Endothelial cell of umbilical vein (primary cell): ENCODE measurements around the gene B4GALNT3. TPM values are rescaled to one million over a fixed set of nuclear protein-coding genes. Genes with fewer than 3 reads are reported as not detected.

Experiments used
- BruUV-seq: library from RNA; stranded (reverse); fragments of 400-500 nt; replicated peaks from 2 replicates; lab custom pipeline; 2021; lab: Mats Ljungman, UMichigan
- CTCF ChIA-PET: fragments of 300-600, 350-600 bp; sonication (Branson Sonifier 250); formaldehyde crosslinking; loops from one replicate; lab custom pipeline; 2021; ENCODE audit warnings: antibody characterized with exemption, inconsistent platforms; lab: Charles Lee
- POLR2A ChIA-PET: fragments of 300-600, 350-600 bp; sonication (Branson Sonifier 250); formaldehyde crosslinking; loops from one replicate; lab custom pipeline; 2021; ENCODE audit warnings: antibody characterized with exemption, inconsistent platforms; lab: Charles Lee
- DNase-seq: peaks from one replicate; pipeline ENCODE4 v3.0.0-alpha.2; 2011; ENCODE audit warnings: low read depth, low spot score
- FAIRE-seq: peaks from 2 replicates; lab custom pipeline; 2011; peaks lifted over from hg19 to GRCh38; lab: Jason Lieb, UNC
- H2AFZ ChIP-seq: 2 replicates; pipeline ENCODE4 v1.6.0; 2012; ENCODE audit warnings: low read depth, low read length, control low read depth, inconsistent platforms
- H3K27ac ChIP-seq: 2 replicates; pipeline ENCODE4 v1.5.1; 2011; ENCODE audit warnings: low read depth, mild to moderate bottlenecking, control low read depth, low read length, moderate library complexity; ENCODE audit not compliant: insufficient read depth
- H3K27me3 ChIP-seq, 2 experiments: 2 replicates each; pipeline versions ENCODE4 v1.6.0 to v1.6.1; 2011; ENCODE audit warnings: low read length in 2 of 2, mixed read lengths in 1 of 2; ENCODE audit not compliant: control insufficient read depth in 2 of 2, insufficient read depth in 2 of 2
- H3K36me3 ChIP-seq, 2 experiments: 2 replicates in 1 of 2; 3 replicates in 1 of 2; pipeline ENCODE4 v1.5.1; 2011; ENCODE audit warnings: low read length in 2 of 2, mild to moderate bottlenecking in 1 of 2, moderate library complexity in 1 of 2; ENCODE audit not compliant: control insufficient read depth in 2 of 2, insufficient read depth in 2 of 2; ENCODE audit errors: extremely low read depth in 1 of 2
- H3K4me1 ChIP-seq: 3 replicates; pipeline ENCODE4 v1.5.1; 2011; ENCODE audit warnings: mild to moderate bottlenecking, low read length; ENCODE audit not compliant: control insufficient read depth, insufficient read depth; ENCODE audit errors: extremely low read depth
- H3K4me2 ChIP-seq: 2 replicates; pipeline ENCODE4 v1.6.1; 2011; ENCODE audit warnings: low read length, control low read depth, mixed read lengths; ENCODE audit not compliant: insufficient read depth
- H3K4me3 ChIP-seq, 3 experiments: fragments of 200-600 bp in 1 of 3; sonication (generic), shearing (Covaris generic) in 1 of 3; replicated peaks in 1 of 3; 2 replicates each; pipeline ENCODE4 v1.5.1; 2011 to 2016; ENCODE audit warnings: control low read depth in 3 of 3, low read length in 3 of 3, mild to moderate bottlenecking in 2 of 3, inconsistent platforms in 1 of 3, low read depth in 1 of 3, moderate library complexity in 1 of 3; ENCODE audit not compliant: insufficient read depth in 1 of 3
- H3K79me2 ChIP-seq: 2 replicates; pipeline ENCODE4 v1.6.0; 2012; ENCODE audit warnings: low read length, inconsistent platforms; ENCODE audit not compliant: control insufficient read depth, insufficient read depth
- H3K9ac ChIP-seq: replicated peaks from 2 replicates; pipeline ENCODE3; 2011; ENCODE audit warnings: low read length, control low read depth; ENCODE audit not compliant: insufficient read depth; ENCODE audit errors: extremely low read depth
- H3K9me1 ChIP-seq: replicated peaks from 3 replicates; pipeline ENCODE4 v1.6.0; 2011; ENCODE audit warnings: mild to moderate bottlenecking, low read length; ENCODE audit not compliant: control insufficient read depth, insufficient read depth; ENCODE audit errors: extremely low read depth
- H3K9me3 ChIP-seq: replicated peaks from 2 replicates; pipeline ENCODE4 v1.5.1; 2012; ENCODE audit warnings: low read length, inconsistent platforms; ENCODE audit not compliant: control insufficient read depth, insufficient read depth
- H4K20me1 ChIP-seq: replicated peaks from 2 replicates; pipeline ENCODE3; 2011; ENCODE audit warnings: mild to moderate bottlenecking, low read length; ENCODE audit not compliant: control insufficient read depth, insufficient read depth; ENCODE audit errors: extremely low read depth
- CTCF ChIP-seq, 2 donors: IDR thresholded peaks; 1 replicate in 1 of 2; 2 replicates in 1 of 2; pipeline ENCODE4 v1.5.1; 2011; ENCODE audit warnings: low read length in 2 of 2, mild to moderate bottlenecking in 2 of 2, moderate library complexity in 2 of 2, control low read depth in 1 of 2, inconsistent platforms in 1 of 2, low read depth in 1 of 2; ENCODE audit not compliant: insufficient read depth in 1 of 2; ENCODE audit errors: extremely low read depth in 1 of 2
- EZH2 ChIP-seq: IDR thresholded peaks from 2 replicates; pipeline ENCODE4 v1.6.1; 2012; ENCODE audit warnings: borderline replicate concordance, low read depth, mild to moderate bottlenecking, moderate library complexity, low read length, inconsistent platforms; ENCODE audit not compliant: severe bottlenecking
- FOS ChIP-seq: IDR thresholded peaks from 2 replicates; pipeline ENCODE4 v1.6.1; 2011; ENCODE audit warnings: mild to moderate bottlenecking, low read length, moderate library complexity, borderline replicate concordance; ENCODE audit not compliant: insufficient read depth
- GATA2 ChIP-seq: IDR thresholded peaks from 2 replicates; pipeline ENCODE4 v1.7.0; 2011; ENCODE audit warnings: low read depth, mild to moderate bottlenecking, moderate library complexity, mixed read lengths, low read length; ENCODE audit not compliant: insufficient read length, insufficient read depth
- MYC ChIP-seq: IDR thresholded peaks from one replicate; pipeline ENCODE4 v1.6.1; 2011; ENCODE audit warnings: mild to moderate bottlenecking, low read depth, low read length
- POLR2A ChIP-seq: IDR thresholded peaks from 2 replicates; pipeline ENCODE4 v1.6.1; 2012; ENCODE audit warnings: low read depth, mild to moderate bottlenecking, control low read depth, low read length
- POLR2AphosphoS5 ChIP-seq: IDR thresholded peaks from 2 replicates; pipeline ENCODE4 v1.6.1; 2012; ENCODE audit warnings: low read depth, mild to moderate bottlenecking, control low read depth, low read length, moderate library complexity; ENCODE audit not compliant: insufficient read depth
- dilution Hi-C: fragments of 300-500 bp; cut with MboI; formaldehyde crosslinking; loops from one replicate; pipeline ENCODE4 v1.15.0; 2019; ENCODE audit warnings: low sequenced_read_pairs; ENCODE audit not compliant: extremely low pct_ligation_motif_present
- intact Hi-C: fragments of 100-400 bp; cut with micrococcal nuclease; formaldehyde crosslinking; loops from one replicate; pipeline ENCODE4 v1.10.0; 2022
- polyA plus RNA-seq, 4 experiments: library from polyadenylated mRNA; depleted of rRNA in 3 of 4; stranded (reverse) in 3 of 4; unstranded in 1 of 4; fragments of >200 nt; gene quantifications; 2 replicates each; pipeline versions ENCODE4 v1.2.1 to v1.2.3, GENCODE V29; 2011 to 2012; ENCODE audit warnings: missing spikeins in 1 of 4
- total RNA-seq: library from RNA; stranded (reverse); gene quantifications from 2 replicates; pipeline ENCODE4 v1.2.3, GENCODE V29; 2021
- TF ChIP-seq, protein P1 (sequence below): IDR thresholded peaks from 2 replicates; pipeline ENCODE4 v1.6.1; 2011; ENCODE audit not compliant: insufficient read depth, insufficient read length

The B4GALNT3 gene
- total and polyA plus RNA-seq, 2 donors (not counting 3 experiments of a cell fraction or from before 2014, with no cell fraction given), result 0.07 TPM; not detected in 1

- DNase-seq, result peak; percentile 59
- no peak overlapping the region for H3K27ac ChIP-seq
- no peaks in the 10 kb centered on the region for H3K79me2 ChIP-seq
- no peak overlapping the region for H2AFZ ChIP-seq
- H3K9ac ChIP-seq, result no peak overlapping the region
- peak; percentile 87 for FAIRE-seq
- H3K4me3 ChIP-seq, result no peak overlapping the region
- H3K36me3 ChIP-seq, result no peaks in the 10 kb centered on the region
- no TSS peak for BruUV-seq
- no peaks in the 10 kb centered on the region for H3K9me3 ChIP-seq
- H3K27me3 ChIP-seq, result peaks cover 2% of the 10 kb centered on the region in 2 experiments
- no peak overlapping the region for H3K4me2 ChIP-seq
- no peaks in the 10 kb centered on the region for H3K4me1 ChIP-seq
- ChIA-PET CTCF (interaction anchor here (0.6 to 7.7 kb wide), 44 partner anchors 8 to 1163 kb away, joined by 3 to 173 read pairs (median 4); partner anchors contain the start of genes B4GALNT3, CCDC77 and RAD52), POLR2A (no interaction called here)
- H4K20me1 ChIP-seq, result no peaks in the 10 kb centered on the region
- TF ChIP-seq CTCF (IDR thresholded peaks at IDR 0.05; ENCODE audit: extremely low read depth in 1 of 2, insufficient read depth in 1 of 2, low read depth in 1 of 2, low read length in 2 of 2), result peak; percentile 73
- TF ChIP-seq POLR2AphosphoS5, result no peak
- dilution Hi-C loops (no loop called here), intact Hi-C loops (loop anchor here (1.0 to 2.0 kb wide), 2 partner anchors 96 to 105 kb away; no protein-coding TSS in a partner anchor)
- no peaks in the 10 kb centered on the region for H3K9me1 ChIP-seq
Observed at GRCh38 chr12:442235-442884, 17.4 kb upstream of the B4GALNT3 start.

- H3K9ac ChIP-seq, result no peak overlapping the region
- H3K27me3 ChIP-seq, result peaks cover 10 to 16% of the 10 kb centered on the region in 2 experiments
- no peaks in the 10 kb centered on the region for H3K79me2 ChIP-seq
- TF ChIP-seq POLR2A (no peak), MYC (no peak), GATA2 (no peak), POLR2AphosphoS5 (no peak), FOS (no peak), CTCF (IDR thresholded peaks at IDR 0.05; ENCODE audit: extremely low read depth in 1 of 2, insufficient read depth in 1 of 2, low read depth in 1 of 2, low read length in 2 of 2) (no peak), EZH2 (no peak)
- TF ChIP-seq, protein P1, sequence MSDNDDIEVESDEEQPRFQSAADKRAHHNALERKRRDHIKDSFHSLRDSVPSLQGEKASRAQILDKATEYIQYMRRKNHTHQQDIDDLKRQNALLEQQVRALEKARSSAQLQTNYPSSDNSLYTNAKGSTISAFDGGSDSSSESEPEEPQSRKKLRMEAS, result no peak
- H2AFZ ChIP-seq, result no peak overlapping the region
- dilution Hi-C loops, result no loop called here
- intact Hi-C loops, result no loop called here
- no peak for DNase-seq
- no peaks in the 10 kb centered on the region for H3K36me3 ChIP-seq
- no peaks in the 10 kb centered on the region for H3K9me1 ChIP-seq
- no peak overlapping the region for H3K4me3 ChIP-seq
- BruUV-seq, result no TSS peak
- H3K27ac ChIP-seq, result no peak overlapping the region
- no peaks in the 10 kb centered on the region for H3K9me3 ChIP-seq
- H3K4me1 ChIP-seq, result no peaks in the 10 kb centered on the region
- ChIA-PET CTCF (no interaction called here), POLR2A (no interaction called here)
- no peak for FAIRE-seq
- no peak overlapping the region for H3K4me2 ChIP-seq
- no peaks in the 10 kb centered on the region for H4K20me1 ChIP-seq
Observed at GRCh38 chr12:447141-447540, 12.6 kb upstream of the B4GALNT3 start.
